GM10847 (cell line): ENCODE data around the gene CYP46A1.

Source experiments
- POLR2A ChIP-seq: IDR thresholded peaks from 2 replicates; pipeline ENCODE4 v1.6.1; 2011; ENCODE audit not compliant: insufficient read length; ENCODE audit errors: extremely low read depth

Gene CYP46A1

DNA sequence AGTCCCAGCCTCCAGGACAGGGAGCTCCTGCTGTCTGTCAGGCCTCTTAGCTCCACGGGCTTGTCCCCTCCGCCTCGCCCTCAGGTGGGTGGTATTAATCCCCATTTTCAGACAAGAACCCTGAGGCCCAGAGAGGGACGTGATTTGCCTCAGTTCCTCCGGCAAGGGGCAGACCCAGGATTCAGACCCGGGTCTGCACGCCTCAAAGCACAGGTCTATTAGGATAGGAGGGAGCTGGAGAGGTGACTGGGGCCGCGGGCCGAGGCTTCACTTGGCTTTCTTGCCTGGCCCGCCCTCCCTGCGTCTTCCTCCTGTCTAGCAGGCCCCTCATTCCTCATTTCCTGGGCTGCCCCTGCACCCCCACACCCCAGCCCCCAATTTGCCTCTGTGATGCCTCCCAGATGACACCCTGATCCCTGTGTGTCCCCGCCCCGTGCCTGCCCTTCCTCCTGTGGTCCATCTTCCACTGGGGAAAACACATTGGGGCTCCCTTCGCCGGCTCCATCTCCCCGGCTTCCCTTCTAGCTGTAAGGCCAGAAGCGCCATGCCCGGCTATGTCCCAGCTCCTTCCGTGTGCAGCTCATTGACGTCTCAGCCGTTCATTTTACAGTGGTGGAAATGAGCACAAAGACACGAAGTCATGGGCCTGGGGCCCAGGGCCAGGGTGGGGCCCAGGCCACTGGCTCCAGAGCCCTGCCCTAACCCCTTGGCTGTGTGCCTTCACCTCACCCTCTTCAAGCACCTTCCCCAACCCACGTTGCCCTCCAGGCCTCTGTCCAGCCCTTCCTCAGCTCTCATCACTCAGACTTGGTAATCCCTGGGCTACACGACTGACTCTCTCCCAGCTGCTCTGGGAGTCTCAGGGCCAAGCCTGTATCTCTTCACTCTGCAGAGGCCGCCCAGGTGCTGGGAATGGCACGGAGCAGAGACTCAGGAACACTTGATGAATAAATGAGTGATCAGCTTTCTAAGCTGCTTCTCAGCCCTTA lies 15.5 kb upstream of the CYP46A1 start:
- no peak for TF ChIP-seq POLR2A

DNA sequence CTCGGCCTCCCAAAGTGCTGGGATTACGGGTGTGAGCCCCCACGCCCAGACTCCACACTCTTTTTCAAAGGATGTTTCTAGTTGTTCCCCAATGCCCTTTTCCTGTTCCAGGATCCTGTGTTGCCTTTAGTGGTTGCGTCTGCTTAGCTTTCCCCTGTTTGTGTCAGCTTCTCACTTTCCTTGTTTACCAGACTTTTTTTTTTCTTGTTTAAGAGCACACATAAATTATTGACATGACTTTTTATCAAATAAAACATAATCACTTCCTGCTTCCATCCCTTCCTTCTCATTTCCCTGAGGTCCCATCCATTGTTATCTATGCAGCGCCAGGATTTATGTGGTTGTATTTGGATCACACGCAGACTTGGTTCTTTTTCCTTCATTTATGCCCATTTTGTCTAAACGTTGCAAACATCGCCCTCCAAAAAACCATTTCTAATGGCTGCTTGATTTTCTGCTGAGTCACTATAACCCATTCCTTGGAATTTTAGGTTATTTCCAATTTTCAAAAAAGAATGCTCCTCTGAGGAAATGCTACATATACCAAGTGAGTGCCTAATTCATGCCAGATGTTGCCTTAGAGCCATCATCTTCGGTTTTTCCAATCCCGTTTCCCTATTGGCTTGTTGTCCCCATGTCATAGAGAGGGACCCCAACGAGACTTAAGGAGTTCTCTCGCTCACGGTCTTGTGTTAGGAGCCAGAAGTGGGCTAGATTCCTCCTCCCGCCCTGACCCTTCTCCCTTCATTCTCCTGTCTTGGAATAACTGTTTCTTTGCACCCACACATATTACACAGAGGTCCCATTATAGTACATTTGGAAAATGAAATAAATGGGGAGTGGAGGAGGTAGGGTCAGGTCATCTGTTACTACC lies 13.5 kb upstream of the CYP46A1 start:
- TF ChIP-seq POLR2A: no peak

DNA sequence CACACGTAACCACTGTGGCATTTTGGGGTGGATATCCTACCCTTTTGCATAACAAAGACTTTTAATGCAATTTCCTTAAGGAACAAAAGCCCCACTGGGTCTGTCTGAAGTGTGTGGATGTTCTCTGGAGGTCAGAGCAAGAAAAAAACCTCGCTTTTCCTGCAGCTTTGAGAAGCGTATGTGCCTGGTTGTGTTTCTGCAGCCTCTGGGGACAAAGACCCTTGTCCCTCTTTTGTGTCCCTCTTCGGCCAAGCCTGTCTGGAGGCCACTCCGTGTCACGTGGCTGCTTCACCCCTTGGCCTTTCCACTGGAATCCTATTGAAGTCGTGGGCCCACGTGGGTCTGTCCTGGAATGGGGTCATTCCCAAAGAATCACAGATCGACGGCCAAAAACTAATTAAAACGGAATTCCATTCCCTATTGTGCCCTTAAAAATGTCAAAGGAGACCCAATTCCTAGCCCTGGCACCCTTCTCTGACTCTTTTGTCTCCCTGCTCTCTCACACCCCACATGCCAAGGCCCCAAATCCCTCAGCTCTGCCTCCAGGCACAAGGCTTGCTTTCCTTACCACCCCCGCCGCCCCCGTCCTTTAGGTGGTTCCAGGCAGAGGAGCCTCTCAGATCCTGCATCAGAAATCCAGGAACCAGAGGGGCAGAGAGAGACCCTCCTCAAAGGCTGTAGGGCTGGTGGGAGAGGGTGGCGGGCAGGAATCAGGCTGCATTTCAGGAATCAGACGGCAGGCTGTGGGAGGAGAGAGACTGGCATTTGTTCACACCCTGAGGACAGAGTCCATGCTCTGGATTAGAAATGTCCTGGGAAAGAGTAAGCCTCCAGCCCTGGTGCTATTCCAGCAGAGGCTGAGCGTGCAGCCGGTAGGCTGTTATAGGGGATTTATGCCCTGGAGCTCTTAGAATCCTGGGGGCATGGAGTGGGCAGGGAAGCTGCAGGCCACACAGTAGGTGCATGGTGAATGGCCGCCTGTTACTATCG lies 12.6 kb upstream of the CYP46A1 start:
- no peak for TF ChIP-seq POLR2A

DNA sequence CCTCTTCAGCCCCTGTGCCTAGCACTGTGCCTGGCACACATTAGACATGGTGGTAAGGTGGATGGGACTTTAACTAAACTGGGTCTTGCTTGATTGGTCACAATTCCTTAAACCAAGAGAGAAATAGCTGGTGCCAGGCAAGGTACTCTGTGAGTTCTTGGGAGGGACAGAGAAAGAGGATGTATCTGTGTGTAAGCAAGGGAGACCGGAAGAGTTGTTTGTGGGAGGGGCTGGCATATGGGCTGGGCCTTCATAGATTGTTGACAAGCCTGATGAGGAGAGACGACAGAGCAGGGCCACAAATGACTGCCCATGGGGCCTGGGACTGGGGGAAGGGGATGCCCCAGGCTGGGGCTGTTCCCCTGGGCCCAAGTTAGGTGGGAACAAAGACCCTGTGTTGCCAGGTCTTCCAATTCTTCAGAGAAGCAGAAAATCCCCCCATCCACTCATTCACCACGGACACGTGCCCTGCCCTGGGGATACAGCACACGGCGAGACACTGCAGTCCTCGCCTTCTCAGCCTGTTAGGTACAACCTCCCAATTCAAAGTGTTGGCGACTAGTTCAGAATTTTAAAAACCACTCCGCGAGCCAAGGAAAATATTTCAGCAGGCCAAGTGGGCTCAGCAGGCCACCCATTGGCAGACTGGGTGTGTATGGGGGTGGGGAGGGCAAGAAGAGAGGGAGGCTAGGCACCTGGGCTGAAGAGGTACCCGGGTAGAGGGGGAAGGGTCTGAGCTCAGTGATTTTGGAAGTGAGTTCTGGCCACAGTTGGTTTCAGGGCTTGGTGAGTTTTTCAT lies 11.4 kb upstream of the CYP46A1 start:
- TF ChIP-seq POLR2A: no peak

DNA sequence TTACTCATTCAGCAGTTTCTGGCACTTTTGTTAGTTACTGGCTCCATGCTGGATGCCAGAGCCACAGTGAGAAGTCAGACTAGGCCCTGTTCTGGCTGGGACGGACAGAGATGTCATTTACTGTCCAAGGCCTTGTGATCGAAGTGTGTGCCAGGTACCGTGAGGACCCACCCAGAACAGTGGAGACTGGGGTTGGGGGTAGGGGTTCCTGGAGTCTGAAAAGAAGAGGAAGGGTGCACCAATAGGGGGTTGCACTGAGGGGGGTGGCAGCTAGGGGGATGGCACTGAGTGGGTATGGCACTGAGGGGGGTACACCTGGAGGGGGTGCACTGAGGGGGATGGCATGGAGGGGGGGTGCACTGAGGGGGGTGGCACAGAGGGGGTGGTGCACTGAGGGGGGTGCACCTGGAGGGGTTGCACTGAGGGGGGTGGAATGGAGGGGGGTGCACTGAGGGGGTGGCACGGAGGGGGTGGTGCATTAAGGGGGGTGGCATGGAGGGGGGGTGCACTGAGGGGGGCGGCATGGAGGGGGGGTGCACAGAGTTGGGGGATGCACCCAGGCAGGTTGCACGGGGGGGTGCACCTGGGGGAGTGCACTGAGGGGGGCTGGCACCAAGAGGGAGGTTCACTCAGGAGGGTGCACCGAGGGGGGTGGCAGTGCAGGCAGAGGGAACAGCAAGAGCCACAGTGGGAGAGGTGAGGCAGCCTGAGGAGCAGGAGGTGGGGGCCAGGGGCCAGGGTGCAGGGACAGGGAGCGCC lies 10.6 kb upstream of the CYP46A1 start:
- TF ChIP-seq POLR2A: no peak

DNA sequence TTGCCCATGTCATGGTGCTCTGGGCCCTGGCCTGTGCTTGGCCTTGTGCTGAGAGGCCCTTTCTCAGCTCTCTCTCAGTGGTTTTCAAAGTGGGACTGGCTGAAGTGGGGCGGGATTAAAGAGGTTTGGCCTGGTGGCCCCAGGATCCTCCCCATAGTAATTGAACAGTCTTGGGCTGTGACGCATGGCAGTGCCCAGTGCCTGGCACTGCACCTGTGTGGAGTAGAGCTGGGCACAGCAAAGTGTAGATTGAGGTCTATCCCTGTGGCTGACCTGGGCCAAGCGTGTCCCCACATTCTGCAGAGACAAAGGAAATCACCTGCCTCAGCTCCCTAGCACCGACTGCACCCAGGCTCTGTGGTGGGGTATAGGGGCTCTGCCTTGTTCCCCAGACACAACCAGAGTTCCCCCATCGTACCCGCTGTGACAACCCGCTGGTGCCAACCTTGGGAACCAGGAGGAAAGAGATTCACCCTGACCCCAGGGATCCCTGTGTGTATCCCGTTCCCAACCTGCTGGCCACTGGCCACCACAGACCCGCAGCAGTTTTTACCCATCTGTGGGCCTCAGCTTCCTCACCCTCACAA lies 9.9 kb upstream of the CYP46A1 start:
- TF ChIP-seq POLR2A: no peak

DNA sequence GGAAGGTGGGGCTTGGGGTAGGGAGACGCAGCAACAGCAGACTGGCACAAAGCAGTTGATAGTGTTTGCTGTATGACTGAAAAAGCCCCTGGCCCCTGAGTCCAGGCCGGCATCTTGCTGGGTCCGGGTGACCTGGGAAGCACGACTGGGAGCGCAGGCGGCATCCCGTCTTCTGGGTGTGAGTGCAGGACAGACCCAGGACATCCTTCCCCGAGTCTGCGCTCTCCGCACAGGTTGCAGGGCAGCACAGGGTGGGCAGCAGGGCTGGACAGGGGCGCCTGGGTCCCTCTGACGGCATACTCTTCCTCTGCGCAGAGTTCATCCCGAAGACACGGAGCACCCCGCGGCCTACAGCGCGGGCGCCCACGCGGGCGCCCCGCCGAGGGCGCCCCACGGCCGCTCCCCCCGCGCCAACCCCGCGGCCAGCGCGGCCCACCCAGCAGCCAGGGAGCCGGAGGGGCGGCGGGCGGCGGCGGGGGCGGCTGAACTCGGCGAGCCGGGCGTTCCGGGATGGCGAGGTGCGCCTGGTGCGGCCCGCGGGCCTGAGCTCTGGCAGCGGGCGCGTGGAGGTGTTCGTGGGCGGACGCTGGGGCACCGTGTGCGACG lies 9.2 kb upstream of the CYP46A1 start:
- TF ChIP-seq POLR2A: no peak

DNA sequence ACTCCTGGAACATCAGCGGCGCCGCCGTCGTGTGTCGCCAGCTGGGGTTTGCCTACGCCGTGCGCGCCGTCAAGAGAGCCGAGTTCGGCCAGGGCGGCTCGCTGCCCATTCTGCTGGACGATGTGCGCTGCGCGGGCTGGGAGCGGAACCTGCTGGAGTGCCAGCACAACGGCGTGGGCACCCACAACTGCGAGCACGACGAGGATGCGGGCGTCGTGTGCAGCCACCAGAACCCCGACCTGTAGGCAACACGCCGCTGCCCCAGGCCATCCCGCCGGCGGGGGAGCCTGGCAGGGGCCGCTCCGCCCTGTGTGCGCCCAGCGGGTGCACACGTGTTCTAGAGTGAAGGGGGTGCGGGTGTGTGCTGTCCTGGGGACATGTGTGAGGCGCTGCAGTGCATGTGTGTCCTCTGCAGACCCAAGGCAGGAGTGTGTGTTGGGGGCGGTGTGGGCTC lies 8.7 kb upstream of the CYP46A1 start:
- no peak for TF ChIP-seq POLR2A

DNA sequence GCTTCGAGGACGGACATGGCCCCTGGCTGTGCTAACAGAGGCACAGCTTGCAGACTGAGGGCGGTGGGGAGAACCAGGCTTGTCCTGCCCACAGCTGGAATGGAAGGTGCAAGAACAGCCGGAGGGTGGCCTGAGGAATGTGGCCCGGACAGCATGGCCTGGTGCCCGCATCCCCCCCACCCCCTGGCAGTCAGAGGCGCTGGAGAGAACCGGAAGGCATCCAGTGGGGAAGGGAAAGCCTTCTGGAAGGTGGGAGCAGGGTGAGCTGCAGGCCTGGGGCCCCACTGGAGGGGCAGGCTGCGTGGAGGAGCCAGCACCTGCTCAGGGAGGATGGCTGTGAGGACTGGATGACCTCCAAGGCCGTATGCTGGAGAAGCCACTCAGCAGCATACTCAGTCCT lies 8.1 kb upstream of the CYP46A1 start:
- TF ChIP-seq POLR2A: no peak

DNA sequence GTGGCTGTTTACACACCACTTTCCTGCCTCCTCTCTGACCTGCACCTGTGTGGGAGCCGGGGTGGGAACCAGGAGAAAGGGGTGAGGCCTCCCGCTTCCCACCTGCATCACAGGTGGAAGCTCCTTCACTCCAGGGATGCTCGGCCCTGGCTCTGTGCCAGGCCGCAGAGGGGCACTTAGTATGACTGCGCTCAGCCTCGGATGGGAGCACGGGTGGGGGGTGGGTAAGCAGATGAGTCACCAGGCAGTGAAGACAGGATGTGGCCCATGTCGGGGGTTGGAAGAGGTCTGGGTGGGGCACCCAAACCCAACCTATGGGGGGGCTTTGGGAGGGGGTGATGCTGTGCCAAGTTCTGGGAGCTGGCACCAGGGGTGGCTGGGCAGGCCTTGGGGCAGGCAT lies 7.4 kb upstream of the CYP46A1 start:
- TF ChIP-seq POLR2A: no peak

DNA sequence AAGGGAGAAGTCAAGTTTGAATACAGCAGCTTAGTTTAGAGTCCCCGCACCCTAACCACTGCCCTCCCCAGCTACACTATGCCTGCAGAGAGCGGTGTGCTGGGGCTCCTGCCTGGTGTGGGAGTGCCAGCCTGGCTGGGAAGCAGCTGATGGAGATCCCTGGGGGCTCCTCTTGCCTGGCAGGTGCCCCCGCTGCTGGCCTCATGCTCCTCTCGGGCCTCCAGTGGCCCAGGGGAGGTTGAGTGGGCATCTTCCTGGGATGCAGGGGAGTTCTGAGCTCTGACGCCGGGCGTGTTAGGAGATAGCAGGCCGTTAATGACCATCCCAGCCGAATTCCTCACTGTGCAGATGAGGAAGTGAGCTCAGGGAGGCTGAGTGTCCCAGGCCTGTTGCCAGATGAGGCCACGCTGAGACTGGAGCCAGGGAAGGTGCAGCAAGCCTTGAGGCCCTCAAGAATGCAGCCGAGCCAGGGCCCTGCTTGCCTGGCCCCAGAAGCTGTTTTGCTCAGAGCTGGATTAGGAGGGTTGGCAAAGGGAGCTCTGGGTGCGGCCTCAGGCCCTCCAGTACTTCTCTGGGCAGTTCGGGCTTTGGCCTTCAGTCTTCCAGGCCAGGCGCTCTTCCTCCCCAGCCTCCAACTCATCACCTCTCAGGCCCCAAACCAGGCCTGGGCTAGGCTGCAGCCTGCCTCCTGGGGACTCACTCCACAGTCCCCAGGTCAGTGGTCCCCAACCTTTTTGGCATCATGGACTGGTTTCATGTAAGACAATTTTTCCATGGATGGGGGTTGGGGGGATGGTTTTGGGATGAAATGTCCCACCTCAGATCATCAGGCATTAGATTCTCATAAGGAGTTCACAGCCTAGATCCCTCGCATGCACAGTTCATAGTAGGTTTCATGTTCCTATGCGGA lies 6.6 kb upstream of the CYP46A1 start:
- no peak for TF ChIP-seq POLR2A
